ENCODE measurements around the gene IGLL5.

IGLL5 gene

DNA sequence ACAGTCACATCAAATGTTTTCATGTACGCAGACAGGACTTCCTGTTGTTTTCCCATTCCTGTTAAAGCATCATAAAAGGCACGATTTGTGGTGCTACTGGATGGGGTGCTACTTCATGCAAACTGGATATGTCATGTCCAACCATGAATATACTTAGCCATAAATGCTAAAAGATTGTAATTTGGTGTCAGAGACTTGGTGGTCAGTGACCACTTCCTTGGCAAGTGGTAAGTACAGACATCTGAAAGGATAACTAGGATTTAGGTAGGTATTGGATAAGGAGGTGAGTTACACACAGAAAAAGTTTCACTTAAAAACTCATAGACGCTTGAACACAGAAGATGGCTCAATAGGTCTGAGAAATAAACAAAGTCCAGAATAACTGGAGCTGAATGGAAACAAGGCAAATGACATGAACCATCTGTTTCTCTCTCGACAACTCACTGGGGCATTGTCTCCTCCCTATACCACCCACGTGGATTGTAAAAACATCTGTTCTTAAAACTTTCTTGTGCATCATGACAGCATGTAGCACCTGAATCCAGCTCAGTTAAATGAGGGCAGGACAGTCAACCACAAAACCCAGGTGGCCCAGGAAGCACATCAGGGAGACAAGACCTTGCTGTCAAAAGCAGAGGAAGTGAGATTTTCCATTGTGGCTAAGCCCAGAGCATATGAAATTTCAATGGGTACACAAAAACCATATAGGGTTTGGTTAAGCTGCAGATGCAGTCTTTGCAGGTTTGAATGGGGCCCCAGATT lies 22.1 kb upstream of the IGLL5 start:
- peak; percentile 36 to 44 for DNase-seq

DNA sequence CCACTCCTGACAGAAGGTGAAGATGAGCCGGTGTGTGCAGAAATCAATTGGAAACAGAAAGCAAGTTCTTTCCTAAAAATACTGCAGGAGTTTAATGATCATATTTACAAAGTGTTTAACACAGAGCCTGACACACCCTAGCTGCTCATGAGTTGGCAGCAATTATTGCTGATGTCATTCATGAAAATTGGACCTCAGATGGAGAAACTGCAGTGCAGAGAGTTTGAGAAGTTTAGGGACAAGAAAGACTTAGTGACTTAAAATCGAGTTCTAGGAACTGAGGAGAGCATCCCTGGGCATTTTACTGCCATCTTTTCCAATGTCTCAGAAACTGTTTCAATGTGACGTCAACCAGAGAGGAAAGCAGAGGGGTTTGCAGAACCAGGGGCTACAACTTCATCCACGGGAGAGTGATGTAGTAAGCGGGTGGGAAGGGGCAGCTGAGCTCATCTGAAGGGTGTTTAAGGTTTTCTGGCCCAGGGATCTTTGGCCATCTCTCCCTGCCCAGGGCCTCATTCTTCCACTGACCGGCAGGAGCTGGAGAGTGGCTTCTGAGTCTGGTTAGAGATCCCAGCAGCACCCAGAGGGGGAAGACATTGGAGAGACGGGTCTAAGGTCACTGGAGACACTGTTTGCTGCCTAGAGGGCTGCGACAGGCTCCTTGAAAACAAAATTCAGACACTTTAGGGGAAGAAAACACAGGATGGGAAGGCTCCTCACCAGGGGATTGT lies 21.1 kb upstream of the IGLL5 start:
- no peak for DNase-seq

DNA sequence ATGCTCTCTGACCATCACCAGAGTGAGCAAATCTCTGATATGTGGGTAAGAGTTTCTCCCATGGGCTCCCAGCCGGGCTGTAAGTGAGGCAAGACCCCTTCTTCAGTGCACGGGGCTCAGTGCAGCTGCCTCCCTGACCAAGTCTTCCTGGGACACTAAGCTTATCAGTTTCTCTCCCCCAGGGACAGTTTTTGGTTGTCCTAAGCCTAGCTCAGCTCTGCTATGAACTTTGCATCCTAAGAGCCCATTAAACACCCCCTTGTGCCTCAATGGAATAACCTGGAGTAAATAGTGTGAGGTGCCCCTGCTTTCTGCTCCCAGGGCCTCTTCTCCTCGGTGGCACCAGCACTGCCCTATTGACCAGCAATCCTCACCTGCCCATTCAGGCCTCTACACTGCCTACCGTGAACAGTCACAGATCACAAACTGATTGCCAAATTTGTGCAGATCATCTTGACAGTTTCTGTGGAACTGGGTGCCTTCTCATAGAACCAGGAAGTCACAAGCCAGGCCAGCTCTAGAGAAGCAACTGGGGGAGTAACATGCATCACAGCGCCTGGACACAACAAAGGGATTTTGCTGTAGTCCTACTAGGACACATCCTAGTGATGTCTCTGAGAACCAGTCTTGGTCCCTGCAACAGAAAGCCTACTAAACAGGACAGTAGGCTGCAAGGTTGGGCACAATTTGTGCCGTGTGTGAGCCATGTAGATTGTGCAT lies 19.5 kb upstream of the IGLL5 start:
- no peak for DNase-seq

DNA sequence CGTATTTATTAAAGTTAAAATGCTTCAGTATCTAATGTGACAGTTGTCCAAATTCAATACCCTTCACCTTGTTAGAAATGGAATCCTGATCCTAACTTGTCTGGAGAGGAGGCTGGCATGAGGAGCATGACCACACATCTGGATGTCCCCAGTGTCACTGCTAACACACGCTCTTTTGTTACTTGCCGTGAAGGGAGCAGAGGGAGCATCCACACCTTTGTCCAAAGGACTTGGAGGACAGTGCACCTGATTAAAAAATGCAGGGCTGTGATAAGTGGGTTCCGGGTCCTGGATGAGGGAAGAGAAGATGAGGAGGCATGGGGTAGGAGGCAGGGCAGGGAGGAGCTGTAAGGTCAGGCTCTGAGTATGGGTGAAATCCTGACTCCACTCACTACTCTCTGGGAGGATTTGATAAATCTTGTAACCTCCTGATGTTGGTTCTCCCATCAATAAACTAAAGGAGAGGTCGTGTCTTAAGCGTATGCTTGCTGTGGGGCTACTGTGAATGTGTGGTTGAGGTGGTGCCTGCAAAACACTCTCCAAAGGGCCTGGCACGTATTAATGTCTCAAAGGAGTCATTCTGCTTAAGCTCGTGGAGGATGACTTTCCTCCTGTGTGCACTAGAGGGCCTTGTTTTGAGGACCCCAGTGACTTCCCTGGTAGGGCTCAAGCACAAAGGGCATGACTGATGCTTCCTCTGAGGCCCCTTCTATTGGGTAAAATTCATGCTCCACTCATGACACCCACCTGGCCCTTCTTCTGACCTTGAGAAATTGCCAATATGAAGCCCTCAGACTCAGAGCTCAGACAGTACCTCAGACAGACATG lies 16.8 kb upstream of the IGLL5 start:
- peak in 1 of 2 donors; percentile 18 for DNase-seq

DNA sequence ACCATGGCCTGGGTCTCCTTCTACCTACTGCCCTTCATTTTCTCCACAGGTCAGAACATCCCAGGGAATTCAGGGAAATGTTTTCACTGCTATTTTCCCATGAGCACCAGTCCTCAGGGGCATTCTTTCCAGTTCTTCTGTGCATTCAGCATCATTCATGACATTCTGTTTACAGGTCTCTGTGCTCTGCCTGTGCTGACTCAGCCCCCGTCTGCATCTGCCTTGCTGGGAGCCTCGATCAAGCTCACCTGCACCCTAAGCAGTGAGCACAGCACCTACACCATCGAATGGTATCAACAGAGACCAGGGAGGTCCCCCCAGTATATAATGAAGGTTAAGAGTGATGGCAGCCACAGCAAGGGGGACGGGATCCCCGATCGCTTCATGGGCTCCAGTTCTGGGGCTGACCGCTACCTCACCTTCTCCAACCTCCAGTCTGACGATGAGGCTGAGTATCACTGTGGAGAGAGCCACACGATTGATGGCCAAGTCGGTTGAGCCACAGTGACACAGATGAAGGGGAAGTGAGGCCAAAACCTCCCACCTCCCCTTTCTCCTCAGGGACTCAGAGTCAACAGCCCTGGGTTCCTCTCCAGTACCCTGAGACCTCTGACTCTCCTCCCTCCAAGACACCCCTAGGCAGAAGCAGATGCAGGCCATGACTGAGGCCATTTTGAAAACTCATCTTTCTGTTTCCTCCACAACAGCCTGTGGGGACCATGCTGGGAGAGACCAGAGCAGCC lies 15.9 kb upstream of the IGLL5 start:
- no peak for DNase-seq

DNA sequence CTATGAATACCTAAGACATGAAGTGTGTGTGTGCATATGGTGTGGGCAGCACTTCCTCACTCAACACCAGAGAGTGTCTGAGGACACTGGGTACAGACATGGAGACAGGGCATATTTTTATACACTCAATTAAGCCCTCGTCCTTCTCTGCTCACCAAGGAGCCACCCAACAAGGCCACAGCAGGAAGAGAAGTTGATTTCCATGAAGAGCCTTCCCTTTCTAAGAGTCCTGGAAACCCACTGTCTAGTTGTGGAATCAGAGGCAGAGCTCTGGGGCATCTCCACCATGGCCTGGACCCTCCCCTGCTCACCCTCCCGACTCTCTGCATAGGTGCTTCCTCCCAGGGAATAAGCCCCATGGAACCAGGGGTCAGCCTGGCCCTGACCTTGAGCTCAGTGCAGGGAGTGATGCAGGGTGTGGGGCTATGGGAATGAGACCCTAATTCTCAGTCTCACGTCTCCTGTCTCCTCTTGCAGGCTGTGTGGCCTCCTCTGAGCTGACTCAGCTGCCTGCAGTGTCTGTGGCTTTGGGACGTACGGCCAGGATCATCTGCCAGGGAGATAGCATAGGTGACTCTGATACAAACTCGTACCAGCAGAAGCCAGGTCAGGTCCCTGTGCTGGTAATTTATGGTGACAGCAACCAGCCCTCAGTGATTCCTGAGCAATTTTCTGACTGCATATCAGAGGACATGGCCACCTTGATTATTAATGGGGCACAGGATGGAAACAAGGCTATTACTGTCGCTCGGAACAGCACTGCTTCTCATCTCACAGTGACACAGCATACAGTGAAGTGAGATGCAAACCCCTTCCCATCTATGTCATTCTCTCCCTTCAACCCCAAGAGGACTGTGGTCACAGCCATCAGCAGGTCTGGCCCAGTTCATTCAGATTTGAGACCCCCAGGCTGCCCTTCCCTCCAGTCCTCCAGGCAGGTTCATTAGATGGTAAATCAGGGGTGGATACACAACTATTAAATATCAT lies 14.6 kb upstream of the IGLL5 start:
- no peak for DNase-seq

DNA sequence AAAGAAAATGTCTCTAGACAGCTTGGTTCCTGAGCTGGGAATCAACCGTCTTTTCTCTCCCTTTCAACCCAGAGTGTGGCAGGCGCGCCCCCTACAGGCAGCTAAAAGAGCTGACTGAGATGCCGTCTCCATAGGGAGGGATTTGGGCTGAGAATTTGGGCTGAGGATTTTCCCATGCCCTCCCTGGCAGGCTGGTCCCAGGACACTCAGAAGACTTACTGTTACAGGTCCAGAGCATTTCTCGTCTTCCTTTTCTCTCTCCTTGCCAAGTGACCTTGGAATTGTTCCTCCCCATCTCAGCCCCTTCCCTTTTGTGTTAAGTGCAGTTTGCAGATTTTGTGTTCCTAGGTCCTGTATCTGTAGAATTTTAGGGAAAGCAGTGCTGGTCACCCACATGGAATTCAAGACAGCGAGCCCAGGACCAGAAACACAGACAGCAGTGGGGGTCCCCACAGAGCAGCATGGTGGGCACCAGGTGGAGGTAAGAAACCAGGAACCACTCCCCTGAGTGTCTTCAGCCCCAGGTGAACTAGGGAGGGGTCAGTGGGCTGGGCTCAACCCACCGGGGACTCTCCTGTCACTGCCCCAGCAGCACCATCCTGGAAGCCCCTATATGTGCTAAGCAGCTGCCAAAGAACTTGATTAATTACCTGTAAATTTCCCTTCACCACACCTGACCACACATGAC lies 9.9 kb upstream of the IGLL5 start:
- peak; percentile 70 to 78 for DNase-seq

DNA sequence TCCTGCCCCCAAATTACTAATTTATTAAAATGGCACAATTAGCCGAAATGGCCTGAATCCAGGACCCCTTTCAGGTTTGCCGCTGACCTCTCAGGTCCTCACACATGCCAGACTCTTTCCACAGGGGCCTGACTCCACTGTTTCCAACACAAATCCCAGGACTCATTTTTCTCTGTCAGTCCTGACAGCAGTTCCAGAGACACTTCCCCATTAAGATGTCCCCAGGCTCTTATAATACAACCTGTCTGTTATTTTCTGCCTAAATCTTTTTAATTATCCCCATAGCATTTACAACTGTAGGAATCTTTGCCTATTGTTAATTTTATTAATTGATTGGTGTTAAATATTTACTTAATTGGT lies 9.4 kb upstream of the IGLL5 start:
- no peak for DNase-seq

DNA sequence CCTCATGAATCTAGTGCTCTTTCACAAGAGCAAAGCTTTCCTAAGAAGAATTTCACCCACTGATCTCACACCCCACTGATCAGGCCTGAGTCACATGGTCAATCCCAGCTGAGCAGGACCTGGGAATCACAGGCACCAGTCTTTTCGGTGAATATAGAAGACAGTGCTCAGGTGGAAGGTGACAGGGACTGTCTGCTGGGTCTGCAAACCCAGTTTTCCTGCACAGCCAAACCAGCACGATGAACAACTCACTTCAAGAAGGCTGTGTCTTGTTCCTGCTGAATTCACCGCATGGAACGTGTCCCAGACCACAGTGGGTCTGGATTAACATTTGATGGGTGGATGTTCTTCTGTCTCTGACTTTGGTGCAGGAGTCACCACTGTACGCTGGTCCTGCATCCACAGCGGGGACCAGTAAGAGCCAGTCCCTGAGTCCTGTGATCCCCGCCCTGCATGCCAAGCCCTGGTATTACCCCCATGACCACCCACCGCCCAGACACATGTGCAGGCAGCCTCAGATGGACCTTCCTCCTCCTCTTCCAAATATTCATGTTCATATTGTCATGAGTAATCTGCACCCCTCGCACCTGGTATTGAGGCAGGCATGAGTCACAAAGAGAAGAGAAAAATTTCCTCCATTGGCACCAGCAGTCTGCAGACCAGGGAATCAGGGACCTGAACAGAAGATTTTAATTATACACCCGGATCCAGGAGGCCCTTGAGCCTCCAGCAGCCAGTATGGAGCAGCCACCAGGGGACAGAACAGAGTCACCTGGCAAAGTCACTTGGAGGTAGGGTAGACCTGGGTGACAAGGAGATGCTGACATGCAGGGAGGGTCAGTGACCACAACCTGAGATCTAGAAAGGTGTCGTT lies 8.6 kb upstream of the IGLL5 start:
- DNase-seq: no peak

DNA sequence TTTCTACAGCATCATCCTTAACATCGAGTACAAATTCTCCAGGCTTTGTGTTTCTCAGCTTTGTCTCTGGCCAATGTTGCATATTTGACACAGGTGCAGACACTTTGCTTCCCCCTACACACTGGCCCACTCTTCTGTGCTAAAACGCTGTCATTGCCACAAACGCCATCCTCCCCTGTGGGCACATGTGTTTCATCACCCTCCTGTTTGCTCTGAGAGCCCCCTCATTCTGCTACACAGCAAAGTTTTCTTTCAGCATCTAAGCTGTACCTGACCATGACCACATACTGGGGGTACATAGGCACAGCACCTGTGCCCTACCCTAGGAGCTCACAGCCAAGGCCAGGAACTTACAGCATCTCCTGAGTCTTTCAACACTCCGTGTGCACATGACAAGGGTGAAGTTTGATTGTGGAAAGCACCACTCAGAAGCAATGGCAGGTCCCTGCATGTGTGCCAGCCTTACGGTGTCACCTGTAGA lies 7.9 kb upstream of the IGLL5 start:
- no peak for DNase-seq

DNA sequence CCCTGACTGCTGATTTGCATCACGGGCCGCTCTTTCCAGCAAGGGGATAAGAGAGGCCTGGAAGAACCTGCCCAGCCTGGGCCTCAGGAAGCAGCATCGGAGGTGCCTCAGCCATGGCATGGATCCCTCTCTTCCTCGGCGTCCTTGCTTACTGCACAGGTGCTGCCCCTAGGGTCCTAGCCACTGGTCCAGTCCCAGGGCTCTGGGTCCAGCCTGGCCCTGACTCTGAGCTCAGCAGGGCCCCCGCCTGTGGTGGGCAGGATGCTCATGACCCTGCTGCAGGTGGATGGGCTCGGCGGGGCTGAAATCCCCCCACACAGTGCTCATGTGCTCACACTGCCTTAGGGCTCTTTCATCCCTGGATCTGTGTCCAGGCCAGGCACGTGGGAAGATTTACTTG lies 7.0 kb upstream of the IGLL5 start:
- no peak for DNase-seq

DNA sequence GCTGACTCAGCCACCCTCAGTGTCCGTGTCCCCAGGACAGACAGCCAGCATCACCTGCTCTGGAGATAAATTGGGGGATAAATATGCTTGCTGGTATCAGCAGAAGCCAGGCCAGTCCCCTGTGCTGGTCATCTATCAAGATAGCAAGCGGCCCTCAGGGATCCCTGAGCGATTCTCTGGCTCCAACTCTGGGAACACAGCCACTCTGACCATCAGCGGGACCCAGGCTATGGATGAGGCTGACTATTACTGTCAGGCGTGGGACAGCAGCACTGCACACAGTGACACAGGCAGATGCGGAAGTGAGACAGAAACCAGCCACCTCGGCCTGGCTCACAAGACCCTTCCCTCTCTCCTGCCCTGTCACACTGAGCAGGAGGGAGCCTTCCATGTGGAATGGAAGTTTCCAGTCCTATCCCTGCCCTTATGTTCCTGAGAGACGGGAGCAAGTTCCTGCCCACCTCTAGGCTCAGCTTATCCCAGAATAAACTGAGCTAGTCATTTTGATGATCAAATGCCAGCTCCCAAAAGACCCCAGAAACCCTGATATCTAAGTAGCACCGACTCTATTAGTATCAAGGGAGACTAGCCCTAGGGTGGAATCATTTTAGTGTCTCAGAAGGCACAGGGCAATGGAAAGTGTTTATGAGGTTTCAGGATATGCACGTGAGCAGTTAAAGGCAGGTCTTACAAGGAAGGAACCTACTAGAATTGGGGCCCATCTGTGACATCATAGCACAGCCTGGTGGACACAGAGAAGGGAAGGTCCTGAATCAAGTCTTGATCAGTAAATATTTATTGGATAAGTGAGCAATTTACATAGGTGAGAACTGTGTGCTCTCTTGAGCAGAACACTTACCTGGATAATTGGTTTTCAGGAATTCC lies 6.3 kb upstream of the IGLL5 start:
- DNase-seq: peak; percentile 27 to 37

DNA sequence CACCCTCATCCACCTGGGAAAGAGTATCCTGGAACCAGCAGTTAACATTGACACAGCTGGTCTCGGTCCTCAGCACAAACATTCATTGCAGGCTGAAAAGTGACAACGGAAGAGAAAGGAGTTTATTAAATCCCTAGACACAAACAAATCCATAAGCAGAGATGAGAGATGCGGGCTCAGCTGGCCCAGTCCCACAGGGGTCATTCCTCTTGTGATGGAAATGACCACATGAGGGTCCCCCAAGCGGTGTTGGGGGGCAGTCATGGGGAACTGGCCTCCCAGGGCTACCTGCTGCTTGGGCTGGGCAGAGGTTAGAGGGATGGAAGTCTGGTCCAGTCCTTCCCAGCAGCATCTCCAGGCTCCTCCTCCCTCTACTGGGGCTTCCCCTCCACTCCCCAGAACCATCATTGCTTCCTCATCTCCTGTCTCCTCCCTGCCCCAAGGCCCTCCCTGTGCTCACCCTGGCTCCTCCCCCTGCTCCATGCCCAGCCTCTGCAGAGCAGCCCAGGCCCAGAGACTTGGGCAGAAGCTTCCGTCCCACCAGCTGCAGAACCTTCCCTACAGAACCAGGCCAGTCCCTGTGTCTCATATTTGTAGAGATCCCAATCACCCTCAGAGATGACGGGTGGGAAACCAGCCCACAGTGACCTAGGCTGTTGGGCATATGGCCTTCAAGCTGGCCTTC lies 5.4 kb upstream of the IGLL5 start:
- peak; percentile 16 to 71 for DNase-seq

DNA sequence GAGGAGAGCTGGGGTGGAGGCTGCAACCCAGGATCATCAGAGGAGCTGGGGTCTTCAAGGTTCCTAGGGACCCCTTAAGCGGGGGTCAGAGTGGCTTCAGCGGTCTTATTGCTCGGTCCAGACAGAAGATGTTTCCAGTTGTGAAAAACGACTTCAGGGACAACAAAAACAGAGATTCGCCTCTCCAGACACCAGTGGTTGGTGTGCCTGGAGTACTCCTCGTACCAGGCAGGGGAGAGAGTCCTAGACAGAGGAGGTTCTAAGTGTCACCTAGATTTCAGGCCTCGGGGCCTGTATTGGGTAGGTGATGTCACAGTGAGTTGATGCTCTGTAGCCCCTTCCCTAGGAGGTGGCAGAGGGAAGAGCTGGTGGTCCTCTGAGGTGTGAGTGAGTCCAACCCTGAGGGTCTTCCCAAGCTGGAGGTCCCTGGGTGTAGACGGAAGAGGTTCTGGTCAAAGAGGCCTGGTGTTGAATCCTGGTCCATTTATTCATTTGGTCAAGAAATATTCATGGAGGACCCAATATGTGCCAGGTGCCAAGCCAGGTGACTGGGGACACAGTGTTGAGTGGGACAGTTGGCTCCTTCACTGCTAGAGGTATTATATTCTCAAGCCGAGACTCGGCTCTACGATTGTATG lies 4.4 kb upstream of the IGLL5 start:
- DNase-seq: no peak

DNA sequence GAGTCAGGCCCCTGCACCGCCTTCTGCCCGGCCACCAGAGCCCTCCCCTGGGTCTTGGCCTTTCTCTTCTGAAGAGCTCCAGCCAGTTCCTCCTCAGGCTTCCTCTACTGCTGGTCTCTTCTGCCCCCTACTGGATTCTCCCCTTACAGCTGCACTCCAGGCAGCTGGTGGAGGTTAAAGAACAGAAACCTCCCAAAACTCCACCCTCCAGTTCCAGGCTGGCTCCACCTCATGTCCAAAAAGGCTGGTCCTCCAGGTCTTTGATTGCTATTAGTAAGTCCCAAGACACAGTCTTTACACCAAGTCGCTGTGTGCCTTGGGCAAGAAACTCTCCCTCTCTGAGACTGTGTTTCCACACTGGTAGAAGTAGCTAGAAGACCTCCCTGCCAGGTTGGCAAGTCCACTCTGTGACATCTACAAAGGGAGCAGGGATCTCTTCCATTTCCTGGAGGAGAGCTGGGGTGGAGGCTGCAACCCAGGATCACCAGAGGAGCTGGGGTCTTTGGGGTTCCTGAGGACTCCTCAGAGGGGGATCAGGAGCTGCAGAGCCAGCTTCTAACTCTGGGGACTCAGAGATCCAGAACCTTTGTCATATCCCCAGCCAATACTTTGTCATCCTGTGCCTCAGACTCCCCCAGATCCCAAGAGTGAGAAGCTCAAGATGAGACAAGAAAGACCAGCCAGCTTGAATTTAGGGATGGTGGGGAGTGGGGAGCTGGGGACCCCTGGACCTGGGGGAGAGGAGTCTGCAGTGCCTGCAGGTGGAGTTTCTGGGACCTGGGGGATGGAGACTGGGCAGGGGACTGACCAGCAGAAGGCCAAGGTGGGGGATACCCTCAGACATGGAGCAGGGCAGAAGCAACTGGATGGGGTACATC lies 3.4 kb upstream of the IGLL5 start:
- DNase-seq: peak; percentile 80 to 81
